Measurements from ENCODE around the gene GPC4.

GRCh38 chrX:133399411-133399810 lies 15.9 kb downstream of the GPC4 start:
- TF ChIP-seq RFX5 (IDR thresholded peaks at IDR 0.05), result no peak
- TF ChIP-seq POLR2A (IDR thresholded peaks at IDR 0.05; ENCODE audit: low read length), result no peak
- TF ChIP-seq CTCF (IDR thresholded peaks at IDR 0.05), result no peak
- TF ChIP-seq RCOR1 (IDR thresholded peaks at IDR 0.05; ENCODE audit: low read depth, low read length), result no peak
- no peak for TF ChIP-seq MAX (IDR thresholded peaks at IDR 0.05)
- no peak for TF ChIP-seq E2F6 (IDR thresholded peaks at IDR 0.05; ENCODE audit: borderline replicate concordance, low read depth)
- no peak for TF ChIP-seq ELK1 (IDR thresholded peaks at IDR 0.05; ENCODE audit: low read depth, low read length)
- no peak for TF ChIP-seq SREBF2 (IDR thresholded peaks at IDR 0.05)
- TF ChIP-seq MAZ (IDR thresholded peaks at IDR 0.05; ENCODE audit: borderline replicate concordance, low read depth, low read length), result no peak
- no peak for TF ChIP-seq REST (IDR thresholded peaks at IDR 0.05)

All from A549 (cell line).